ENCODE measurements around the gene MAN2B2.

Gene MAN2B2

GRCh38 chr4:6574747-6575502, at the start of gene MAN2B2:
Gene MAN2B2, plus strand, starts transcription at chr4:6575189. Its CDS starts 22 bp downstream, at chr4:6575211.
- peak; percentile 72 for DNase-seq (ENCODE audit: low read depth)
- no peak for TF ChIP-seq CTCF (IDR thresholded peaks at IDR 0.05; ENCODE audit: low read length, missing control alignments)
- H3K4me3 ChIP-seq (replicated peaks; ENCODE audit: low read depth, low read length) = peak within 1 kb of the TSS; percentile 89

GRCh38 chr4:6525474-6525873, 49.5 kb upstream of the MAN2B2 start:
- H3K4me3 ChIP-seq (replicated peaks; ENCODE audit: low read depth, low read length) = no peak overlapping the region
- TF ChIP-seq CTCF (IDR thresholded peaks at IDR 0.05; ENCODE audit: low read length, missing control alignments) = no peak
- no peak for DNase-seq (ENCODE audit: low read depth)

- H3K4me3 ChIP-seq (replicated peaks; ENCODE audit: low read depth, low read length) = no peak overlapping the region
- DNase-seq (ENCODE audit: low read depth) = no peak
- TF ChIP-seq CTCF (IDR thresholded peaks at IDR 0.05; ENCODE audit: low read length, missing control alignments) = no peak
Observed at GRCh38 chr4:6526156-6526555, 48.8 kb upstream of the MAN2B2 start.

GRCh38 chr4:6526671-6527091, 48.3 kb upstream of the MAN2B2 start:
- DNase-seq (ENCODE audit: low read depth) = no peak
- no peak overlapping the region for H3K4me3 ChIP-seq (replicated peaks; ENCODE audit: low read depth, low read length)
- TF ChIP-seq CTCF (IDR thresholded peaks at IDR 0.05; ENCODE audit: low read length, missing control alignments) = no peak

GRCh38 chr4:6527259-6527658, 47.7 kb upstream of the MAN2B2 start:
- no peak for DNase-seq (ENCODE audit: low read depth)
- TF ChIP-seq CTCF (IDR thresholded peaks at IDR 0.05; ENCODE audit: low read length, missing control alignments) = no peak
- no peak overlapping the region for H3K4me3 ChIP-seq (replicated peaks; ENCODE audit: low read depth, low read length)

- no peak for DNase-seq (ENCODE audit: low read depth)
- TF ChIP-seq CTCF (IDR thresholded peaks at IDR 0.05; ENCODE audit: low read length, missing control alignments) = no peak
- H3K4me3 ChIP-seq (replicated peaks; ENCODE audit: low read depth, low read length) = no peak overlapping the region
Observed at GRCh38 chr4:6527683-6528595, 47.0 kb upstream of the MAN2B2 start.

Measured in fibroblast of pulmonary artery (primary cell).